Raji (cell line): ENCODE results near the gene KCNJ11.

Experiments used
- POLR2A ChIP-seq: IDR thresholded peaks from 2 replicates; pipeline ENCODE4 v1.6.1; 2011; ENCODE audit warnings: low read depth, low read length, control low read depth; ENCODE audit not compliant: insufficient read depth

The KCNJ11 gene

DNA sequence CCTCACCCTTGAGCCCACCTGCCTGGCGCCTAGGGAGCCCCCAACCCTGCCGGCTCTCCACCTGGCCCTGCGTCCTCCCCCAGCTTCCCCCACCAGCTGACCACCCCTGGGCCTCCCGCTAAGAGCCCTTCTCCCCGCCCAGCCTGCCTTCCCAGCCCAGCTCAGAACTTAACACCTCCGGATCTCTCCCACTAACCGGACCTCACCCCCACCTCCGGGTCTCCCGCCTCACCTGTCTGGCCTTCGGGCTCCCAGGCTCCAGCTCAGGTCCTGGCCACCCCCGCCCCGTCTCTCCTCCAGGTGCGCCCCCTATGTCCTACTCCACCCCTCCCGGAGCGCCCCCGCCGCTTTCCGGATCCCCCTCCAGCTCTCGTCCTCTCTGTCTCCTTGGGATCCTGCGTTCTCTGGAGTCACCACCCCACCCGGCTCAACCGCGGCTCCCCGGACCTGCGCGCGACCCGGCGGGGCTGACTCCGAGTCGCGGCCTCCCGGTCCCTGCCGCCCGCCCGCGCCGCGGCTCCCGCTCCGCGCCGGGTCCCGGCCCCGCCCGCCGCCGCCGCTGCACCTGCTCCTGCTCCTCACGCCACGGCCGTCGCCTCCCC lies at the start of gene KCNJ11:
TSS of gene KCNJ11 (minus strand) at position 51 of the 602 bp plus-strand sequence. CDS start 568 bp downstream, outside the sequence.
- no peak for TF ChIP-seq POLR2A

DNA sequence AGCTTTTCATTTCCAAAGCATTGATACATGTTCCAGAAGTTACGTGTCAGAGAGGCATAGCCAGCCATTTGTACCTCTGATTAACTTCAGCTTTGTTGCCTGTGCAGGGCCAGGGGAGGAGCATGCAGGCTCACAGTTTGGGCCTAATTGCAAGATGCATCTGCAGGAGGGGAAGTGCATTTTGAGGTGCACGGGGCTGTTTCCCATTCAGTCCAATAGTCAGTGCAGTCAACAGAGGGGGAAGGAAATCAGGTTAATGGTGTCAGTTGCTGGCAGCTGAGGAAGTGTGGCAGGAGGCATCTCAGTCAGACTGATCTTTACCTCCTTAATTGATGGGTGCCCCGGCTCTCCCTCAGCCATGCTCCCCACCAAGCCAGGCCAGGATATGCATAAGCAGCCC lies 48.9 kb upstream of the KCNJ11 start:
- TF ChIP-seq POLR2A = no peak

DNA sequence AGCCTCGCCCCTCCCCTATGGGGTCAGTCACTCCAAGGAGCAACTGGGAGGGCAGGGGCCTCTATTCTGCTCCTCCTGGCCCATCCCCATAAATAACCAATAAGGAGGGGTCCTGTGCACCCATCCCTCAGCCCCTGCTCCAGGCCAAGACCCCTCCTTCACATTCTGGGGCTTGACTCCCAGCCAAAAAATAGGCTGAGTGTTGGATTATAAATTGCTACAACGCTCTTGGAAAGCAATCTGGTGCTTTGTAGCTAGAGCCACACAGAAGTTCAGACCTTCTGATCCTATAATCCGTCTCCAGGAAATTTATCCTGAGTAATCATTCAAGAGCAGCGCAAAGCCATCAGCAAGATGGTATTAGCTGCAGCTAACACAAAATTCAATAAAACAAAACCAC lies 45.6 kb upstream of the KCNJ11 start:
- no peak for TF ChIP-seq POLR2A

DNA sequence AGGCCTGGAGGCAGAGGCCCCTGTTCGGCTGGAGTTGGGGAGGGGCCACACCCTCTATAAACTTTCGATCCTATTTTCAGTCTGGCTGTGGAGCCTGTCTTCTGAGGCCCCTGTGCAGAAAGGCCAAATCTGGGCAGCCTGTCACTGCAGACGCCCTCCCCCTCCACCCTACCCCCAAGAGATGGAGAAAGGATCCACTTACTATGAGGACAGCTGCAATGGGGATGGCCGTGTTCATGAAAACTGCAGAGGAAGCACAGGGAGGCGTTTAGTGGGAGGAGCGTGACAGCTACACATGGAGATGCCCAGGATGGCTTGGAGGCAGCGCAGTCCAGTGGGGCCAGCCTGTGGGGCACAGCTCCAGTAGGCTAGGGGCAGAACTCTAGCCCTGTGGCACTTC lies 43.5 kb upstream of the KCNJ11 start:
- TF ChIP-seq POLR2A = no peak

DNA sequence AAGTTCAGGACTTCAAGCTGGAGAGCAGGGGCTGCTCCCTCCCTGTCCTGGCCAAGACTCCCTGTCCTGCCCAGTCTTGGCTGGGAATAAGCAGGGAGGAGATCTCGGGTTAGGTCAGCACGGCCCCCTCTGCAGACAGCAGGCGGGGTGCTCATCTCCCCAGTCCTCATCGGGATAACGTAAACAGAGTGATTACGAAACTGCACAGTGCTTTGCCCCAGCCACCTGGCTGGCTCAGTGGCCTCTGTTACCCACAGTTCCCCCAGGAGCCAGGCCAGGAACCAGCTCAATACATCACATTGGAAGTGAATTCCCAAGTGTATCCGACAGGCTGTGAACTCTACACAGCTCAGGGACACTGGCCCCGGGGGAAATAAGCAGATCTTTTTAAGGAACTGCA lies 42.7 kb upstream of the KCNJ11 start:
- no peak for TF ChIP-seq POLR2A

DNA sequence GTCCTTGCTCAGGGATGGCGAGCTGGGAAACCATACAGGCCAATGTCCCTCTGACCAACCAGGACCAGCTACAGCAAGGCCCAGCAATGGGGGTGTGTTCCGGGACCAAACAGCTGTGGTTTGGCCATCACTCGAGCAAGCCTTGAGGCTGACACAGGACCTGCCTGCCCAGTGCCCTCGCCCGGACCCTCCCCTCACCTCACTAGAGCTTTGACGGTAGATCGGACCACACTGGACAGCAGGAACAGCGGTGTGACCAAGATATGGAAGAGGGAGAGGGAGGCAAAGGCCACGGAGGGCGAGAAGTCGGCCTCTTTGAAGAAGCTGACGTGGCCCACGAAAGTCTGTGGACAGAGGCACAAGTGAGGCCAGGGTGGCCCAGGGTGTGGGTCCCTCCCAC lies 42.2 kb upstream of the KCNJ11 start:
- no peak for TF ChIP-seq POLR2A

DNA sequence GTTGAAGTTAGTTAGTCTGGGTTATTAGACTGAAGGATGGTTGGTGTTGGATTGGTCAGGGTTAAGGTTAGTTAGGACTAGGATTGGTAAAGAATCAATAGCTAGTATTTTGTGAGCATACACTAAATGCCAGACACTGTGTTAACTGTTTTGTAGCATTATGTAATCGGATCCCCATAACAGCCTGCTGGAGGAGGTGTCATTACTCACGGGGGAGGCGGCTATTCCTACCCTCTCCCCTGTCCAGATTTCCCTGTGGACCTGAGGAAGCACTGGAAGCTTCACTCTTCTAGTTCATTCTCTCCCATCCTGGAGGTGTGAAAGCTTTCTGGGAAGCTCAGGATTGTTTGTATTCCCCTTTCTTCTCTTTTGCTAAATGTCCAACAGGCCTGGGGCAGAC lies 40.5 kb upstream of the KCNJ11 start:
- no peak for TF ChIP-seq POLR2A

DNA sequence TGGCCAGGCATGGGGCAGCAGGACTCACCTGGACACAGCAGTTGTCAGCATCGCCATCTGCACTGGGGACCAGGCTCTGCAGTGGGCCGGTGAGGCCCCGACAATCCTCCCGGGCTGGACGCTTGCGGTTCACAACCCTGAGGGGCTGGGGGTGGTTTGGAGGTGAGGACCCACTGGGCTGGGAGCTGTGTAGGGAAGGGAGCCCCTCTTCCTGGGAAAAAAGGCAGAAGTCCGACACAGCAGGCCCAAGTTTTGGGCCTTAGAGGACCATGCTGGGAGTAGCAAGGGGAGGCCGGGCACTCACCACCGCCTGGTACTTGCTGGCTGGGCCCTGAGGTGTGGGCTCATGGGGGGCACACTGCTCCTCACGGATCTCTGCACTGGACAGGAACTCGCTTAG lies 39.8 kb upstream of the KCNJ11 start:
- TF ChIP-seq POLR2A = no peak

DNA sequence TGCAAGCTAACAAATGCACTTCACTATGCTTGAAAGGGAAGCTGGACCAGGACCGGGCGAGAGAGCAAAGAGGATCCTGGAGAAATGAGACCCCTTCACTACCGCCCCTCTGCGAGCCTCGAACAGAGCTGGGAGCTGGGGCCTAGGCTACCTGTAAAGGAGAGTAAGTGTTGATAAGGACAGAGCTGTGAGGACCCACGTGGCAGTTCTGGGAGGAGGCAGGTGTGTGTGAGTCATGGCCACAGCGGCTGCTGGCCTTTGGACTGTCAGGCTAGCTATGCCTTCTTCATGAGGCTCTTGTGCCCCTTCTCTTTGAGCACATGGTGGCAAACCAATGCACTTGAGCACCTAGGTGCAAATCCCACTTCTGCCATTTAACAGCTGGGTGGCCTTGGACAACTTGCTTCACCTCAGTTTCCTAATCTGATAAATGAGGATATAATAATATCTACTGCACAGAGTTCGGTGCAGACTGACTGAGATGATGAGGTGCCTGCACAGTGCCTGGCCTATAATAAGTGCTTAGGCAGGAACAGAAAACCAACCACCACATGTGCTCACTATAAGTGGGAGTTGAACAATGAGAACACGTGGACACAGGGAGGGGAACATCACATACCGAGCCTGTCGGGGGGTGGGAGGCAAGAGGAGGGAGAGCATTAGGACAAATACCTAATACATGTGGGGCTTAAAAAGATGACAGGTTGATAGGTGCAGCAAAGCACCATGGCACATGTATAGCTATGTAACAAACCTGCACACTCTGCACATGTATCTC lies 35.3 kb upstream of the KCNJ11 start:
- no peak for TF ChIP-seq POLR2A

DNA sequence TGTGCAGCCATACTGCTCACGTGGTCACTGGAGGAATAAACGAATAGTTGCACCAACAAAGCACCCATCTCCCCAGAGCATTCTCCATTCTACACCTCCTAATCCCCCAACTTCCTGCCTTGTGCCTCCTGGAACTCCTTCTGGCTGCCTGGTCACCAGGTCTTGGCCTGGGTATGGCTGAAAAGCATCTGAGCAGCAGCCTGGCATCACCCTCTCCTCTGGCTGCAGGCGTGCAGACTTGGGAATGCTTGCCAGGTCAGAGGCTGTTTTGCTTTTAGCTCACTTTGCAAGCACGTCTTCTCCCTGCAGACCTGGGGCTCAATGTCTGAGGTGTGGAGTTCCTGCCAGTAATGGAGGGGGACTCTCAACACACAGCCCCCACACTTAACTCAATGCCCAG lies 33.3 kb upstream of the KCNJ11 start:
- TF ChIP-seq POLR2A = no peak

DNA sequence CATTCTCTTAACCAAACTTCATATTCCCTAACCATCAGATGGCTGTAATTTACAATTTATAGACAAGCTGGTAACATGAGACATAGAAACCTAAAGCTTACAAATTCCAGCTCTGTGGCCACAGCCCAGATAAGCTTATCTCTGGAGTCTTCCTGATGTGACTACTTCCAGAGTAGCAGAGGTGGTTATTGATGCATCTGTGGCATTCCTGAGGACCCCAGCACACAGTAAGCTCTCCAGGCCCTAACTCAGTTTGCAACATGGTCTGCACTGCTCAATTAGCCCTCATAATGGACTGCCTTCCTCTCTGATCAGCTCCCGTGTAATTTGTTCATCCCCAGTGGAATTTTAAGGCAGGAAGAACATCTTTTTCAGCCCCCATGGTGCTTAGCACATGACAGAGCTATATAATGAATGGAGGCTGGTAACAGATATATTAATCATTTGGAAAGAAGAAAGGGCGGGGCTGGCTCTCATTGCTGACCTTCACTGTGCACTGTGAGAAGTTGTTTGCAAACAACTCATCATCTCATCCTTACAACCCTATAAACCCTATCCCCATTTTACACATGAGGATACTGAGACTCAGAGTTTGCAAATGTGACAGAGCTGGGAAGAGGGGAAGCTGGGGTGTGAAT lies 30.1 kb upstream of the KCNJ11 start:
- no peak for TF ChIP-seq POLR2A

DNA sequence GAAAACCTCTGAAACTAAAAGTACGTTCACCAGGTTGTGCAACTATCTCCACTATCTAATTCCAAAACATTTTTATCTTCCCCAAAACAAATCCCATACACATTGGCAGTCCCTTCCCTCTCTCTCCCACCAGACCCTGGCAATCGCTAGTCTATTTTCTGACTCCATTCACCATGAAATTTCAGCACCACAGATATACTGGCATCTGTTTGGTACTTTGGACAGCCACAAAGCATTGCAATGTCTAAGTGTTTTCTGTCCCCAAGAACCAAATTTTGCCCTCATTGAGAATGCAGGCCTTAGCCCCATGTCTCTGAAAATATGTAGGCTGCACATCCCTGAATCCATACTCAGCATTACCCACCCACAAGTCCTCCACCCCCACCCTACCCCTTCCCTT lies 28.0 kb upstream of the KCNJ11 start:
- TF ChIP-seq POLR2A = no peak

DNA sequence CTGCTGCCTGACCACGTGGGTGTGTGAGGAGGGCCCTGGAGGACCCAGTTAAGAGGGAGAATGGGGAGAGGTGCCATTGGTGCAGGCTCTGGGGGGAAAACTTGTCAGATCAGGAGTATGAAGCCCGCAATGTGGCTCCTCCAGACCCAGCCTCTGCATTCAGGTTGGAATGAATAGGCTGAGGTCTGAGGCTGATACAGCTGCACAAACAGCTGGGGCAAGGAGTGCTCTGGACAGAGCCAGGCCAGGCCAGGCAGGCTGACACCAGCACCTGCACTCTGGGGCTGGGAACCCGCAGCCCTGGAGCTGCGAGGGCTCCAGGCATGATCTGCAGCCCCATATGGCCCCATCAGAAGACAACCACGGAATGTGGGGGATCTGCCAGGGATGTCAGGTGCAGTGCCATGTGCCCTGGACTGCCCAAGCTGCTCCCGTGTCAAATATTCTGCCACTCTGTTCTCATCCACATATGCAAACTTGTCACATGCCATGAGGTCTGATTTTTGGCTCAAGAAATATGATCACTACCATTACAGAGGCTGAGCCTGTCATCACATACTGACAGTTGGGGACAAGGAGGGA lies 27.2 kb upstream of the KCNJ11 start:
- no peak for TF ChIP-seq POLR2A

DNA sequence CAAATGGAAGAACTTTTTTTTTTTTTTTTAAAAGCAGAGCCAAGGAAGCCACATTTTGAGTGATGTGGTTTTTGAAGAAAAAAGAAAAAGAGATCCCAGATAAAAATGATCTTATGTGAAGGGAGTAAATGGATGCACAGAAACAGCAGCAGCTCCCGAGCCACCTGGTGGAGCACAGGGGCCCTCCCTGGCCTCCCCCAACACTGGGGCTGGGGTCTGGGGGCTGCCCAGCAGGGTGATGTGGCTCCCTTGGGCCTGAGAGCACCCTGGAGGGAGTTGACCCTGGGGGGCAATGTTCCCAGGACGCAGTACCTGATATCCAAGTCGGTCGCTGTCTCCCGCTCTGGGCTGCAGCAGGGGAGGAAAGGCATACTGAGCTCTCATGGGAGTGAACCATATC lies 26.5 kb upstream of the KCNJ11 start:
- TF ChIP-seq POLR2A = no peak

DNA sequence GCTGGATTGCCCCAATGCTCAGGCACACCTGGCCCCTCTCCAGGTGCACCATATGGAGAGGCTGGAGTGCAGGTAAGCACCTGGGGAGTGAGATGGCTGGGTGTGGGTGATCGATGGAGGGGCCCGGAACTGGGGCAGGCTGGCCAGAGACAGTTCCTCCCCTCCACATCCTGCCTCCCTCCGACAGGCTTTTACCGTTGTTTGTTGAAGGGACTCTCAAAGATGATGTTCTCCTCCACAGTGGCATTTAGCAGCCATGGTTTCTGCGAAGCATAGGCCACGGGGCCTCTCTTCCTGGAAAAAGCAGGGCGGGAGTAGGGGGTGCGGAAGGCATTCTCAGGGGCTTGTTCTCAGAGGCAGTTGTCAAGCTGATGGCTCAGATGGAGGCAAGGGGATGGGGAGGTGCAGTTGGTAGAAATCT lies 25.9 kb upstream of the KCNJ11 start:
- TF ChIP-seq POLR2A = no peak
